Stimulated activated CD8-positive, alpha-beta memory T cell treated with anti-CD3 and anti-CD28 coated beads, Interleukin-4, amount 100 ng/mL, for 1 hour (primary cell): ENCODE measurements around the gene MYH1.
"Not testable (repeated sequence)": the region's sequence is repeated elsewhere in the genome, so short reads cannot be mapped to it uniquely, and the experiment has no call there.

Experiments
- DNase-seq, 2 donors: peaks; one replicate each; pipeline ENCODE4 v3.0.0-alpha.2; 2020; ENCODE audit warnings: low read depth in 2 of 2, low spot score in 1 of 2

Gene MYH1

GRCh38 chr17:10518271-10519037 lies at the start of gene MYH1:
Gene MYH1 (minus strand): TSS chr17:10518542. CDS start chr17:10516642, 1,900 bp downstream.
- no peak for DNase-seq

- no peak for DNase-seq
These were observed 45.8 kb upstream of the MYH1 start for GRCh38 chr17:10563991-10564660.

GRCh38 chr17:10558049-10558448 lies 39.7 kb upstream of the MYH1 start:
- no peak for DNase-seq

- DNase-seq = no peak
These were observed 39.1 kb upstream of the MYH1 start for GRCh38 chr17:10557422-10557821.

- no peak for DNase-seq
These were observed 38.1 kb upstream of the MYH1 start for GRCh38 chr17:10556301-10557005.

GRCh38 chr17:10550014-10550413 lies 31.7 kb upstream of the MYH1 start:
- DNase-seq = no peak

- DNase-seq = no peak
These were observed 30.9 kb upstream of the MYH1 start, which contains the start of gene MYH2 for GRCh38 chr17:10549096-10549842. Gene MYH2 (minus strand): TSS chr17:10549658. CDS start chr17:10547920, 1,738 bp downstream.

GRCh38 chr17:10547351-10547750 lies 29.0 kb upstream of the MYH1 start:
- no peak for DNase-seq

GRCh38 chr17:10543486-10543885 lies 25.1 kb upstream of the MYH1 start:
- not testable (repeated sequence) for DNase-seq

- not testable (repeated sequence) for DNase-seq
These were observed 22.8 kb upstream of the MYH1 start for GRCh38 chr17:10541179-10541578.

GRCh38 chr17:10532026-10532425 lies 13.7 kb upstream of the MYH1 start:
- no peak for DNase-seq

- DNase-seq = no peak
These were observed 9.1 kb upstream of the MYH1 start for GRCh38 chr17:10527419-10527818.

- no peak for DNase-seq
These were observed 8.2 kb upstream of the MYH1 start for GRCh38 chr17:10526517-10526916.

GRCh38 chr17:10523064-10523463 lies 4.7 kb upstream of the MYH1 start:
- no peak for DNase-seq

- DNase-seq = no peak
These were observed 3.6 kb upstream of the MYH1 start for GRCh38 chr17:10521949-10522348.

GRCh38 chr17:10516638-10517037 lies 1.7 kb downstream of the MYH1 start:
- DNase-seq = no peak

- DNase-seq = no peak
These were observed 2.3 kb downstream of the MYH1 start for GRCh38 chr17:10516065-10516464.

- no peak for DNase-seq
These were observed 4.9 kb downstream of the MYH1 start for GRCh38 chr17:10513299-10514067.

- no peak for DNase-seq
These were observed 5.5 kb downstream of the MYH1 start for GRCh38 chr17:10512856-10513255.

GRCh38 chr17:10499950-10500349 lies 18.4 kb downstream of the MYH1 start:
- DNase-seq = no peak
